HG03457 (cell line): Measurements from ENCODE around the gene PA2G4.
"Not testable (repeated sequence)": the region's sequence is repeated elsewhere in the genome, so short reads cannot be mapped to it uniquely, and the experiment has no call there.

Source experiments
- ATAC-seq: cut with Tn5 transposase; IDR thresholded peaks from one replicate; pipeline ENCODE4 v1.9.1; 2021; ENCODE audit warnings: moderate number of reproducible peaks; ENCODE audit not compliant: unreplicated experiment

The PA2G4 gene

DNA sequence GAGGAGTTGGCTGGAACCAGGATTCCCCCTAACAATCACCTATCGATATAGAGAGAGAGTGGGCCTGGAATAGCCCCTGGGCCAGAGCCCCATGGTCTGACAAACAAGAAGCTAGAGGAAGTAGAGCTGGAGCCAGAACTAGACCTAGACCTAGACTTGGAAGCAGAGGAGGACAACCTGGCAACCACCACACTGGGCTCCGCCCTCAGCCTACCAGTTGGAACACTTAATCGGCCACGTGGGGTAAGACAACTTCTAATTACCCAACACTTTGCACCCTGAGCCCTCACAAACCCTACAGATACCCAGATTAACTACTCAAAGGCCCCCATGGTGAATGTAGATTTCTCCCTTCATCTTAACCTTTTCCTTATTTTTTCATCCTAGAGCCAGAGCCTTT is 4.6 kb upstream of the PA2G4 start:
- no peak for ATAC-seq

DNA sequence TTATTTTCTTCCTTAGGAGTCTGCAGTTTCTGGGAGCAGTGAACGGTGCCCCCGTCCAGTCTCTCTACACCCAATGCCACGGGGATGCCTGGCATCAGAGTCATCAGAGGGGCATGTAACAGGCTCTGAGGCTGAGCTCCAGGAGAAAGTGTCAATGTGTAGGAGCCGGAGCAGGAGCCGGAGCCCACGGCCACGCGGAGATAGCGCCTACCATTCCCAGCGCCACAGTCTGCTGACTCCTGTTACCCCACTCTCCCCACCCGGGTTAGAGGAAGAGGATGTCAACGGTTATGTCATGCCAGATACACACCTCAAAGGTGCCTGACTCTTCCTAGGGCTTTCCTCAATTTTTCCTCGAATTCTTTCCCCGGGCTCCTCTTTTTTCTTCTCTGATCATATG is 3.3 kb upstream of the PA2G4 start:
- no peak for ATAC-seq

DNA sequence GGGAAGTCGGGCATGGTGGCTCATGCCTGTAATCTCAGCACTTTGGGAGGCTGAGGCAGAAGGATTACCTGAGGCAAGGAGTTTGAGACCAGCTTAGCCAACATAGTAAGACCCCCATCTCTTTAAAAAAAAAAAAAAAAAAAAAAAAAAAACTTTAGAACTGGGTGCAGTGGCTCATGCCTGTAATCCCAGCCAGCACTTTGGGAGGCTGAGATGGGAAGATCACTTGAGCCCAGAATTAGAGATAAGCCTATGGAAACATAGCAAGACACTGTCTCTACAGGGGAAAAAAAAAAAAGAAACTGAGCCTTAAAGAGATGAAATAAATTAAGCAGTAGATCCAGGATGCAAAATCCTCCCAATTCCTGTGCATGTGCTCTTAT is 1.7 kb upstream of the PA2G4 start:
- no peak for ATAC-seq

DNA sequence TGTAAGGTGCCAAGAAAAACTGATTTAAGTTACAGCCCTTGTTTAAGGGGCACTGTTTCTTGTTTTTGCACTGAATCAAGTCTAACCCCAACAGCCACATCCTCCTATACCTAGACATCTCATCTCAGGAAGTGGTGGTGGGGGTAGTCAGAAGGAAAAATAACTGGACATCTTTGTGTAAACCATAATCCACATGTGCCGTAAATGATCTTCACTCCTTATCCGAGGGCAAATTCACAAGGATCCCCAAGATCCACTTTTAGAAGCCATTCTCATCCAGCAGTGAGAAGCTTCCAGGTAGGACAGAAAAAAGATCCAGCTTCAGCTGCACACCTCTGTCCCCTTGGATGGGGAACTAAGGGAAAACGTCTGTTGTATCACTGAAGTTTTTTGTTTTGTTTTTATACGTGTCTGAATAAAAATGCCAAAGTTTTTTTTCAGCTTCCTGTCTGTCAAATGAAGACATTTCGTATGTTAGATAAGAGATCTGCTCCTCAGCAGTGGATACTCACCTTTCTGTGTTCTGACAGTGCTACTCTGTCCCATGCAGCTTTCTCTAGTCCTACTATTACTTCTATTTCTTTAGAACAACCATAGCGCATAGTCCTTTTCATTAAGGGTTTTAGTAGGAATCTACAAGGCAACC is 1.2 kb upstream of the PA2G4 start:
- ATAC-seq = no peak

DNA sequence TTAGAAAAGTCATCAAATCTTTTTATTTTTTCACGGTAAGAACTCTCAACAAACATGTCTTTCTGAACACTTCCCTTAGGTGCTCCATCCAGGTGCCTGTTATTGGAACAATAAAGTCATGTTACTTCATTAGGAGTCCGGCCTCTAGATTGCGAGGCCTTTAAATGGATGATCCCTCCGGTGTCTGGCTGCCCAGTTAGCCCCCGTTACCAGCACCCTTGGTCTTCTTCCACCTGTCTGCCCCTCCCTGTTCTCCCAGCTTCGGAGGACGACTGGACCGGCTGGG is 593 bp upstream of the PA2G4 start:
- ATAC-seq = peak; percentile 3

DNA sequence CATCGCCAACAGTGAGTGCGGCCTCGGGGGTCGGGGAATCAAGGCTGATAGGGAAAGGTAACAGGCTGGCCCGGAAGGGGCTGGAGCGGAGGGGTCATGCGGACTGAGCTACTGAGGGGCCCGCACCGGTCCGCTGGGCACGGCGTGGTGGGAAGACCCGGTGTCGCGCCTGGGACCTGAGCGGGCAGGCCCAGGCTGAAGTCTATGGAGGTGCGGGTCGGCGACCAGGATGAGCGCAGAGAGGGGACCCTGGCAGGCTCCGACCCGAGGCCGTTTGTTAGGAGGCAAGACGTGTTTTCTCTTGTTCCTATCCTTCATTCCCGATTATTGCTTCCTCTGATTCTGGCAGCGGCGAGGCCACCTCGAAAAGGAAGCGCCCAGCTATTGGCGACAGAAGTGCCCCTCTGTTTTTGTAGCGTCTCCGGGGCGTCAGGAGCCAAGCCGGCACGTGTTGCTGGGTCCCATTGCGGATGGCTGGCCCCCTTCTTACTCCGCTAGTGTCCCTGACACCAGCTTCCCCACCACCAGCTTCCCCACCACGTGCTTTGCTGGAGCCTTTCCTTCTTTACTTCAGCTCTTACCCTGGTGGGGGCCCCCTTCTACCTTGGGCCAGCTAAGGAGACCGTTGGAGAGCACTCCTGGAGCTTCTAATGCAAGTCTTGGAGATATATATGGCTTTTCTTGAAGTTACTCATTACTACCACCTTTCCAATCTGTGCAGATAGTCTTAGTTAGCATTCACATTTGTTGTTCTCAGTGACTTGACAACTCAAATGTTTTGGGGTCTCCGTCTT is 653 bp downstream of the PA2G4 start:
- peak; percentile 19 for ATAC-seq

DNA sequence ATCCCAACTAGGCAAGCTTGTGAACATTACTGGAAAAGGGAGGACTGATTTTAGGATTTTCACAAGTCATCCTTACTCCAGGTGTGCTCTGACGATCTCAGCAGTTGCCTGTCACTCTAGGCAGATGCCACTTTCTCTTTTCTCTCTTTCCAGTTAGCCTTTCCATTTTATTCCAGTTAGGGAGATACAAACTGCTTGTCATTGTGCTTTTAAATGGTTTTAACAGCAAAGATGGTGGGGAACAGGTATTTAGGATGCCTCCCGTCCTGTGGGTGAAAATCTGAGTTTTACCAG is 1.2 kb downstream of the PA2G4 start:
- no peak for ATAC-seq

DNA sequence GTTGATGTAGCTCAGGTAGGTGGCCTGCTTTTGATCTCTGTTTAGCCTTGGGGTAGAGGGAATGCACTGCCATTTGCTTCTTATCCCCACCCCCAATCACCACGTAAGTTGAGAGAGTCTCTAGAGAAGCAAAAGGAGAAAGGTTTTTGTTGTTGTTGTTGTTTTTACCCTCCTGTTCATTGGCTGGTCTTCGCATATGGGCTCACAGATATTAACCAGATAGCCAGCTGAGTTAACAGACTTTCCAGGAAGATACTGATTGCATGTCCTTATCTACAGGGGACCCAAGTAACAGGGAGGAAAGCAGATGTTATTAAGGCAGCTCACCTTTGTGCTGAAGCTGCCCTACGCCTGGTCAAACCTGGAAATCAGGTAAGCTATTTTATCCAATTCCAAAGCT is 2.9 kb downstream of the PA2G4 start:
- no peak for ATAC-seq

DNA sequence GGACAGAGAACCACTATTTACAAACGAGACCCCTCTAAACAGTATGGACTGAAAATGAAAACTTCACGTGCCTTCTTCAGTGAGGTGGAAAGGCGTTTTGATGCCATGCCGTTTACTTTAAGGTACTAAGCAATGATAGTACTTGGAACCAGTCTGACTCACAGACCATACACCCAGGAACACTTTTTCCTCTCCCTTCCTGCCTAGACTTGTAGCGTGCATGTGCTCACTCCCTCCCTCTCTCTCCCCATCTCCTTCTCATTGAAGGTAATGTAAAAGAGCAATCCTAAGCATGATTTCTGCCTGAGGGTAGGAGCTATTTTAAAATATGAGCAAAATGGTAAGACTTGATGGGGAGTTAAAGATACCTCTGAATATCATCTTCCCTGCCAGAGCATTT is 6.2 kb downstream of the PA2G4 start:
- no peak for ATAC-seq

DNA sequence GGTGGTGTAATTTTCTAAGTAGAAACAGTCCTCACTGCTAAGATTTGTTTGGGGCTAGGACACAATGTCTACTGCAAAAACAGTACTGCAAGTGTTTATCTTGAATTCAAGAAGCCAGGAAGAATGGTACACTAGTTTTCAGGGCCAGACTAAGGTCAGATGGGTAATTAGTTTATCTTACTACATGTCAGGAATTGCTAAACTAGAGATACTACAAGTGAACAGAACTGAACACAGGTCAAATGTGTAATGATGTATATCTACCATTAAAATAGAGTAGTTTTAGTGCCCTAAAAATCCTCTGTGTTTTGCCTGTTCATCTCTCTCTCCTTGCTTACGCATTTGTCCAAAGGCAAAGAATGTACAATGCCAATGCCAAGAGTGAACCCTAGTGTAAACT is 9.7 kb downstream of the PA2G4 start:
- ATAC-seq = no peak

DNA sequence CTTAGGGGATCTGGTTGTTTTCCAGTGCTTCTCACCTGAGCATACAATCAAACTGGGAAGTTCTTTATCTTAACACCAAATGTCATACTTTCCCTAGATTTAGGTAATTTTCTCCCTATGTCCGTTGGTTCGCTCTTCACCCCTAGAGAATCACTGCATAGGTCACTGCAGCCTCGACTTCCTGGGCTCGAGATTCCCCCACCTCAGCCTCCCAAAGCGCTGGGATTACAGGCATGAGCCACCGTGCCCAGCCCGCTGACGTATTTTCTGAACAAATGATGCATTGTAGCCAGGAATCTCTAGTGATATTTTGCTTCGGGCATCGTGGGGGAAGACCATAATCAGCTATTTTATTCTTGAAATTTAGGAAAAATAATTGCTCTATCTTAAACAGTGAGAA is 11.0 kb downstream of the PA2G4 start:
- ATAC-seq = no peak

DNA sequence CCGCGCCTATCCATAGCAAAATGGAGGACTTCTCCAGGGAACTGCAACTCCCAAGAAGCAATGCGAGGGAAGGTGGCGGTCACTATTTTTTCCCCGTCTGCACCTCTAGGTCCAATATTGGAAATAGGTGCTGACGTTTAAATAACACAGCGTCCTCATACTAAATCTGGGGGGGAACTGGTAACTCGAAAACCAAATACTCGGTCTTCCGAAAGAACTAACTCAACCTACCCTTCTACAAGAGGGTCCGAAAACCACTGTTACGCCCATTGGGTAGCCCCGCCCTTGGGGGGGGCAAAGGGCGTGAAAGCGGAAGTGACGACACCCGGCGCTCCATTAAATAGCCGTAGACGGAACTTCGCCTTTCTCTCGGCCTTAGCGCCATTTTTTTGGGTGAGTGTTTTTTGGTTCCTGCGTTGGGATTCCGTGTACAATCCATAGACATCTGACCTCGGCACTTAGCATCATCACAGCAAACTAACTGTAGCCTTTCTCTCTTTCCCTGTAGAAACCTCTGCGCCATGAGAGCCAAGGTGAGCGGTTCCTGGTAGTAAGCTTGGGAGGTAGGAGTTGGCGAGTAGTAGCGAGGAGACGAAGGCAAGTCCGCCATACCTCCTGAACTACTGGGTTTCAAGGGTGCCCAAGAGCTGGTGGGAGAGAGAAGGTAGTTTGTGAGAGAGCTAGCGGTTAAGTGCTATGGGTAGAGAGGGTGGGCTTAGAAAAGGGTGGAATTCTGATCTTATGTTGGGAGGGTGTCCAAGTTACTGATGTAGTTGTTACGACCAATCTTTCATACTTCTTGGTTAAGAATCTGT is 12.1 kb downstream of the PA2G4 start, which contains the start of gene RPL41:
RPL41 (plus strand) TSS at position 367 of the 815 bp plus-strand sequence.
- ATAC-seq = peak; percentile 35

DNA sequence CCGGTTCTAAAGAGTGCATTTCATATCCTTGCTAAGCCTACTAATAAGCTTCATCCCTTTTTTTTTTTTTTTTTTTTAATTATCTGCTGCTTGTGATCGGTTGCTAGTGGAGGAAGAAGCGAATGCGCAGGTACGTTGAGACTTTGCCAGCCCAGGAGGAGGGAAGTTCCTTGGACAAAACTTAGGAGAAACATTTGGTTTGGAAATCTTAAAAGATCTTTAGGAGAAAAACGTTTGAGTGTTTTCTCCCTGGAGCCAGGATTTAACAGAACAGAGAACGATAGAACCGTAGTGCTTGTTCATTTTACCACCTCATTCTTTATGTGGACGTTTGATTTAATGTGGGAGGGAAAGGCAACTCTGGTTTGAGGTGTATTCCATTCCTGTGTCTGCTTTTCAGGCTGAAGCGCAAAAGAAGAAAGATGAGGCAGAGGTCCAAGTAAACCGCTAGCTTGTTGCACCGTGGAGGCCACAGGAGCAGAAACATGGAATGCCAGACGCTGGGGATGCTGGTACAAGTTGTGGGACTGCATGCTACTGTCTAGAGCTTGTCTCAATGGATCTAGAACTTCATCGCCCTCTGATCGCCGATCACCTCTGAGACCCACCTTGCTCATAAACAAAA is 12.8 kb downstream of the PA2G4 start:
- not testable (repeated sequence) for ATAC-seq

DNA sequence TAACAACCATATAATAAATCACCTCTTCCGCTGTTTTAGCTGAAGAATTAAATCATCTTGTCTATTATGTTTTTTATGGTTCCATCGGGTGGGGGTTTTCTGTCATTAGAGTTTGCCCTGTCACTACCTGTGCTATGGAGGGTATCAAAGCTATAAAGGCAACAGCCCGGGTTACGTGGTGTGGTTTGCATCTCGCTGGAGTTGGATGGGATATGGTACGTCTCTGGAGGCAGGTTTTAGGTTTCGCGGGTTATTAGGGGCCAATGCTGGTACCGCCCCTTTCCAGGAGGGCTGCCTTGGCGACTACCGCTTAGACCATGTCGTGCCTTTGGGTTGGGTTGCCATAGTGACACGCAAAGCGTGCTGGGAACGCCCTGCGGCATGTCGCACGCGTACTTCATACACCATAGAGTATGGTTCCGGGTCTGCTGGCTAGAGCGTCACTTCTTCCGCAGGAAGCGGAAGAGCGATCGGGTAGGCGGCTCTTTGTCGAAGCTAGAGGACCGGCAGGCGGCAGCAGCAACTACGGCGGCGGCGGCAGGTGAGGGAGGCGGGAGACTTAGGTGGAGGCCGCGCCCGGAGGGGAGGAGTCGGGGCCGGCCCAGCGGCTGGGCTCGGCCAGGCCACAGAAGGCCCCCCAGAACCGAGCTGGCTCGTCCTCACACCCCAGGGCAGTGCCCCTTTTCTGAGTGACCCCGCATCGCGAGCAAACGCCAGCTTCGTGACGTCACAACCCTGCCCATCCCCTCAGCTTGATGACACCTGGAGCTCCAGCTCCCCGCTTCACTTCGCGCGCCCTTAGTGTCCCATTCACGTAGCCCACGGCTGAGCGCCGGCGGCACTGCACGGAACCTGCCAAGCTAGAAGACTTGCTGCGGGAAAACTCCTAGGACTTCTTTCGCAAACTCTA is 13.7 kb downstream of the PA2G4 start, which contains the start of gene ZC3H10:
ZC3H10 (plus strand) TSS at position 489 of the 910 bp plus-strand sequence. CDS start 2,297 bp downstream, outside the sequence.
- peak; percentile 67 for ATAC-seq

DNA sequence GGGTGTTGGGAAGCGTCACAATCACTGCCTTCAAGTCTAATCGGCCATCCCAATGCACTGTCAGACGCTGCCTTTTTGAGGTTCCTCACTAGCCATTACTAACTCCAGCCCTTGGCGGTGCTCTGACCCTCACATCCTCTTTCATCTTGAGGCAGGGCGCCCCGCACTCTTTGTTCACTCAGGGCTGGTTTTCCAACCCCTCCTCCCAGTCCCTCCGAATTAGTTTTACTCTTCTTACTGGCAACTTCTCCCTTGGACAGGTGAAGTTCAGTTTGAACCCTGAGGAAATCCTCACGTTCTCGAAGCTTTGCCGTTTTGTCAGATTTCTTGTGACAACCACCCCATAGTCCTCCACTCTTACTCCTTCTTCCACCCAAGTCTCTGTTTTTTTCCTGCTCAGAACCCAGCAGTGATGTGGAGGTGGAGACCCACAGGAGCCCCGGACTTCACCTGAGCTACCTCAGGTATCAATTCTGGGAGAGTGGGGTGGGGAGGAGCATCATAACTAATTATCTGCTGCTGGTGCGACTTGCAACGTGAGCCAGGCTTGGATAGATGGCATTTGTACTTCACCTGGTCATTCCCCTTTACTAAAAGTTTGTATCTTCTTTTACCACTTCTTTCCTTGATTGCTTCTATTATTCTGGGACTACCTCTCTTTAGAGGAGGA is 14.5 kb downstream of the PA2G4 start:
- no peak for ATAC-seq

DNA sequence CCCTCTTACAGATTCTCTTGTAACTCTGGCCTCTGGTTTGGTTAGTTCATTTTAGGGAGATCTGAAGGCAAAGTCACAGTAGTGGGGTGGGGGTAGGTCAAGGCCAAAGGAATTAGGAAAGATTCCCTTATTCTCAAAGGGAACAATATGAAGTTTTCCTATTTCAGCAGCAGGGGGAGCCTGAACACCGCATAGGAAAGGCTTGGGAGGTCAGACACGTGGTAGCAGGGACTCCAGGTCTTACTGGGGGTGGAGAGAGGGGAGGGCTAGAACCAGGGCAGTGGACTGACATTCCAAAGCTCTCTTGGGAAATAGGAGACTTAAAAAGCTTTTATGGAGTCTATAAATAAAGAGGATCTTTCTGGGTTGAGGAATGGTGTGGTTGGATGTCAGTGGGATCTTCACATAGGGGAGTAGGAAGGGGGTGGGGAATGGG is 15.0 kb downstream of the PA2G4 start:
- no peak for ATAC-seq

DNA sequence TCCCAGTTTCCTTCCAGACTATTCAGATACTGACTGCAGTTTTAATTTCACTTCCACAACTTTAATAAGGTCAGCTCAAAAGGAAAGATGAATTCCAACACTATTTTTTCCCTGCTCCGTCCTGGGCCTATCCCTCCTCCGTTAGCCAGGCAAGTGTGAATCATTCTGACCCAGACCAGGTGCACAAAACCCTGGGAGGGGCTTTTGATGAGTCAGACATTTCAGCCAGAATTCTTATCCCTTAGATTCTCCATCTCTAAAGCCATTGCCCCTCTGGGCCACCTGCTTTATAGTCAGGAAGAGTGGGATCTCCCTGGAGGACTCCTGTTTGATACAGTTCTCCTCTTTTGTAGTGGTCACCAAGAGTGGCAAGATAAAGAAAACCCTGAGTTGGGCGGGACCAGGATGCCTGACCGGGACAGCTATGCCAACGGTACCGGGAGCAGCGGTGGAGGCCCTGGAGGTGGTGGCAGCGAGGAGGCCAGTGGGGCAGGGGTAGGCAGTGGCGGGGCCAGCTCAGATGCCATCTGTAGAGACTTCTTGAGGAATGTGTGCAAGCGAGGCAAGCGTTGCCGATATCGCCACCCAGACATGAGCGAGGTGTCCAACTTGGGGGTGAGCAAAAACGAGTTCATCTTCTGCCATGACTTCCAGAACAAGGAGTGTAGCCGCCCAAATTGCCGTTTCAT is 15.9 kb downstream of the PA2G4 start:
- no peak for ATAC-seq

DNA sequence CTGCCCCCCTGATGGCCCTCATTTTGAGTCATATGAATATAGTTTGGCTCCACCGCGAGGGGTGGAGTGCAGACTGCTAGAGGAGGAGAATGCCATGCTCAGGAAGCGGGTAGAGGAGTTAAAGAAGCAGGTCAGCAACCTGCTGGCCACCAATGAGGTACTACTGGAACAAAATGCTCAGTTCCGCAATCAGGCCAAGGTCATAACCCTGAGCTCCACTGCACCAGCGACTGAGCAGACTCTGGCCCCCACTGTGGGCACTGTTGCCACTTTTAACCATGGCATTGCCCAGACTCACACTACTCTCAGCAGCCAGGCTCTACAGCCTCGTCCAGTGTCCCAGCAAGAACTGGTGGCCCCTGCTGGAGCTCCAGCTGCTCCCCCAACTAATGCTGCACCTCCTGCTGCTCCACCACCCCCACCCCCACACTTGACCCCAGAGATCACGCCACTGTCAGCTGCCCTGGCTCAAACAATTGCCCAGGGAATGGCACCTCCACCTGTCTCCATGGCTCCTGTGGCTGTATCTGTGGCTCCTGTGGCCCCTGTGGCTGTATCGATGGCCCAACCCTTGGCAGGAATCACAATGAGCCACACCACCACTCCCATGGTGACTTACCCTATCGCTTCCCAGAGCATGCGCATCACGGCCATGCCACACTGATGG is 17.0 kb downstream of the PA2G4 start:
- no peak for ATAC-seq

DNA sequence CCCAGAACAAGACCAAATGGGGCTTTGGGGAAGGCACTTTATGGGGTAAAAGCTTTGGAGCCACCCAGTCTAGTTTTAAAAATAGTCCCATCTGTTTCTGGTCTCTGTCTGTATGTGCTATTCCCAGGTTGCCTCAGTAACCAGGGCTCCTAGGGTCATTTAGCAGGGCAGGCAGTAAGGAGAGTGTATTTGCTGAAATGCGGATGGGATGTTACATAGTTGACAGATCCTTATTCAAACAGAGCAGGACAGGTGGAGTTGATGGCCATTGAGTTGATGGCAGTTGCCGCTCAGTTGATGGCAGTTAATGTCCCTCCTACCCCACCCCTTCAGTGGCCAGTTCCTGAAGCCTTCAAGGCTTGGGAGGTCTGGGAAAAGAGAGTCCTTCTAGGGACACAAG is 18.3 kb downstream of the PA2G4 start:
- no peak for ATAC-seq
